B cell (primary cell): ENCODE data around the gene RMC1. TPM values are rescaled to one million over a fixed set of nuclear protein-coding genes. Genes with fewer than 3 reads are reported as not detected.

Experiments
- ATAC-seq: fragments of 200-7000 bp; cut with Tn5 transposase; one replicate; pipeline ENCODE4 v1.10.0; 2021; ENCODE audit warnings: low read depth, mild to moderate bottlenecking, moderate number of reproducible peaks, moderate library complexity
- CTCF ChIA-PET: fragments of 350-600 bp; sonication (Branson Sonifier 250); formaldehyde crosslinking; loops from one replicate; lab custom pipeline; 2021; ENCODE audit warnings: antibody characterized with exemption, inconsistent platforms; lab: Charles Lee
- POLR2A ChIA-PET: fragments of 350-600 bp; sonication (Branson Sonifier 250); formaldehyde crosslinking; loops from one replicate; lab custom pipeline; 2021; ENCODE audit warnings: antibody characterized with exemption; lab: Charles Lee
- DNase-seq: peaks from one replicate; pipeline ENCODE4 v3.0.0; 2013
- H2AFZ ChIP-seq: 2 replicates; pipeline ENCODE4 v1.6.1; 2012; ENCODE audit warnings: mild to moderate bottlenecking, low read depth, low read length; ENCODE audit not compliant: insufficient read depth, poor library complexity, severe bottlenecking
- H3K27ac ChIP-seq, 2 donors: 1 replicate in 1 of 2; 2 replicates in 1 of 2; pipeline ENCODE4 v1.5.1; 2012 to 2013; ENCODE audit warnings: low read length in 2 of 2, mild to moderate bottlenecking in 2 of 2, moderate library complexity in 1 of 2
- H3K27me3 ChIP-seq, 4 experiments: fragments of 200-600 bp in 1 of 4; sonication (generic) in 1 of 4; replicated peaks in 1 of 4; 1 replicate in 2 of 4; 2 replicates in 2 of 4; pipeline versions ENCODE4 v1.6.1 to v1.7.0; 2013 to 2016; ENCODE audit warnings: low read length in 3 of 4, mild to moderate bottlenecking in 2 of 4, mixed read lengths in 1 of 4, moderate library complexity in 1 of 4; ENCODE audit not compliant: insufficient read depth in 4 of 4, control insufficient read depth in 3 of 4; ENCODE audit errors: control extremely low read depth in 1 of 4
- H3K36me3 ChIP-seq, 2 experiments: replicated peaks in 1 of 2; 1 replicate in 1 of 2; 2 replicates in 1 of 2; pipeline versions ENCODE4 v1.6.1 to v1.7.1; 2013; ENCODE audit warnings: low read length in 1 of 2; ENCODE audit not compliant: insufficient read depth in 2 of 2, control insufficient read depth in 1 of 2; ENCODE audit errors: control extremely low read depth in 1 of 2, extremely low read depth in 1 of 2
- H3K4me1 ChIP-seq, 2 donors: fragments of 200-600 bp in 1 of 2; sonication (generic) in 1 of 2; 1 replicate in 1 of 2; 2 replicates in 1 of 2; pipeline versions ENCODE4 v1.5.1 to v1.6.1; 2013 to 2017; ENCODE audit warnings: low read length in 2 of 2; ENCODE audit not compliant: control insufficient read depth in 2 of 2, insufficient read depth in 2 of 2
- H3K4me2 ChIP-seq: replicated peaks from 2 replicates; pipeline ENCODE3; 2012; ENCODE audit warnings: mild to moderate bottlenecking, low read depth, low read length; ENCODE audit not compliant: poor library complexity, severe bottlenecking
- H3K4me3 ChIP-seq, 5 experiments: fragments of 200-600 bp in 1 of 5; sonication (generic) in 1 of 5; 1 replicate in 3 of 5; 2 replicates in 2 of 5; pipeline versions ENCODE4 v1.5.1 to v1.7.0; 2011 to 2016; ENCODE audit warnings: low read length in 4 of 5, mild to moderate bottlenecking in 4 of 5, low read depth in 2 of 5, control low read depth in 1 of 5, moderate library complexity in 1 of 5; ENCODE audit not compliant: insufficient read depth in 1 of 5; ENCODE audit errors: control extremely low read depth in 1 of 5, extremely low read depth in 1 of 5
- H3K79me2 ChIP-seq: fragments of 200-600 bp; sonication (generic); one replicate; pipeline ENCODE4 v1.6.0; 2016; ENCODE audit warnings: low read length; ENCODE audit not compliant: control insufficient read depth, insufficient read depth
- H3K9ac ChIP-seq: fragments of 200-600 bp; sonication (generic); 2 replicates; pipeline ENCODE4 v1.6.1; 2017; ENCODE audit warnings: mild to moderate bottlenecking, low read length, moderate library complexity
- H3K9me3 ChIP-seq, 3 donors: one replicate each; pipeline versions ENCODE4 v1.6.1 to v1.7.1; 2013; ENCODE audit warnings: low read length in 2 of 3; ENCODE audit not compliant: control insufficient read depth in 2 of 3, insufficient read depth in 1 of 3; ENCODE audit errors: control extremely low read depth in 1 of 3
- H4K20me1 ChIP-seq: 2 replicates; pipeline ENCODE4 v1.6.0; 2012; ENCODE audit warnings: mild to moderate bottlenecking, low read length; ENCODE audit not compliant: insufficient read depth, control insufficient read depth, poor library complexity, severe bottlenecking
- H3K27ac Mint-ChIP-seq: one replicate; pipeline ENCODE4 v1.8.0; 2021; ENCODE audit warnings: mixed read lengths
- H3K27me3 Mint-ChIP-seq: one replicate; pipeline ENCODE4 v1.8.0; 2021; ENCODE audit warnings: mixed read lengths
- H3K4me1 Mint-ChIP-seq: one replicate; pipeline ENCODE4 v1.8.0; 2021; ENCODE audit warnings: mixed read lengths
- H3K4me3 Mint-ChIP-seq: one replicate; pipeline ENCODE4 v1.8.0; 2021; ENCODE audit warnings: mixed read lengths
- H3K9me3 Mint-ChIP-seq: one replicate; pipeline ENCODE4 v1.8.0; 2022; ENCODE audit warnings: mixed read lengths; ENCODE audit not compliant: insufficient read depth
- CTCF ChIP-seq: fragments of 200-600 bp; IDR thresholded peaks from one replicate; pipeline ENCODE4 v1.8.0; 2022; ENCODE audit warnings: antibody characterized with exemption, mild to moderate bottlenecking
- EZH2 ChIP-seq: IDR thresholded peaks from 2 replicates; pipeline ENCODE4 v1.6.1; 2012; ENCODE audit warnings: borderline replicate concordance, low read depth, mild to moderate bottlenecking, moderate library complexity, low read length; ENCODE audit not compliant: insufficient read depth, poor library complexity, severe bottlenecking
- WGBS: methylation state at CpG from one replicate; pipeline ENCODE4 v1.1.5; 2013; ENCODE audit warnings: missing lambda C conversion rate; ENCODE audit not compliant: insufficient coverage; 5-methylcytosine and 5-hydroxymethylcytosine counted together
- intact Hi-C: fragments of 100-400 bp; cut with micrococcal nuclease; formaldehyde crosslinking; loops from one replicate; pipeline ENCODE4 v1.10.0; 2022
- polyA plus RNA-seq: library from polyadenylated mRNA; depleted of rRNA; stranded (reverse); fragments of >200 nt; gene quantifications from 2 replicates; pipeline ENCODE4 v1.2.3, GENCODE V29; 2012
- total RNA-seq, 2 donors: library from RNA; stranded (reverse); fragments of 120-200 nt in 1 of 2; gene quantifications; 1 replicate in 1 of 2; 2 replicates in 1 of 2; pipeline versions ENCODE4 v1.2.3 to v1.2.4, GENCODE V29; 2013 to 2022

The RMC1 gene
- total and polyA plus RNA-seq, 2 donors (not counting 1 experiment from before 2014, with no cell fraction given), result 77.3 to 137 TPM

DNA sequence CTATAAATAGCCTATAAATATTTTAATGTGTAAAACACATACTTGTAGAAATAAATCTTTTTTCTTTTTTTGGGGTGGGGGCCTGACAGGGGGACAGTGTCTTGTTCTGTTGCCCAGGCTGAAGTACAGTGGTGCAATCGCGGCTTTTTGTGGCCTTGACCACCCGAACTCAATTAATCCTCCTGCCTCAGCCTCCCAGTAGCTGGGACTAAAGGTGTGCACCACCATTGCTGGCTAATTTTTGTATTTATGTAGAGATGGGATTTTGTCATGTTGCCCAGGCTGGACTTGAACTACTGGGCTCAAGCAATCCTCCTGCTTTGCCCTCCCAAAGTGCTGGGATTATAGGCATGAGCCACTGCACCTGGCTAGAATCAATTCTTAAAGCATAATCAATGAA lies 45.4 kb downstream of the RMC1 start:
- TF ChIP-seq EZH2 (no peak), CTCF (no peak)
- H3K36me3 ChIP-seq, result peaks cover 5 to 66% of the 10 kb centered on the region in 2 experiments
- intact Hi-C loops, result no loop called here
- no peaks in the 10 kb centered on the region for H3K79me2 ChIP-seq
- DNase-seq, result no peak
- ChIA-PET CTCF (no interaction called here), POLR2A (no interaction called here)
- Mint-ChIP-seq H3K4me1 (no peaks in the 10 kb centered on the region), H3K27ac (no peak overlapping the region), H3K4me3 (no peak overlapping the region), H3K27me3 (no peaks in the 10 kb centered on the region), H3K9me3 (no peaks in the 10 kb centered on the region)
- H3K4me3 ChIP-seq, result no peak overlapping the region
- no peaks in the 10 kb centered on the region for H3K4me1 ChIP-seq
- H3K4me2 ChIP-seq, result no peak overlapping the region
- H4K20me1 ChIP-seq, result no peaks in the 10 kb centered on the region
- H3K27me3 ChIP-seq, result no peaks in the 10 kb centered on the region
- no peak overlapping the region for H2AFZ ChIP-seq
- no CpG with 5 or more reads among the region's 3 CpGs for WGBS
- no peak overlapping the region for H3K9ac ChIP-seq
- no peak for ATAC-seq
- no peaks in the 10 kb centered on the region for H3K9me3 ChIP-seq
- H3K27ac ChIP-seq, result no peak overlapping the region

GRCh38 chr18:23550898-23551297 lies 47.6 kb downstream of the RMC1 start:
- CTCF ChIA-PET, result interaction anchor here (1.5 kb wide), 1 partner anchor 36 kb away, joined by 3 read pairs; no protein-coding TSS in a partner anchor
- Histone ChIP-seq H3K4me1 (no peaks in the 10 kb centered on the region), H3K27ac (no peak overlapping the region), H3K79me2 (no peaks in the 10 kb centered on the region), H3K9ac (no peak overlapping the region), H2AFZ (no peak overlapping the region), H3K36me3 (peaks cover 6 to 73% of the 10 kb centered on the region in 2 experiments), H4K20me1 (no peaks in the 10 kb centered on the region), H3K4me3 (no peak overlapping the region), H3K4me2 (no peak overlapping the region), H3K9me3 (no peaks in the 10 kb centered on the region), H3K27me3 (no peaks in the 10 kb centered on the region)
- no peaks in the 10 kb centered on the region for H3K9me3 Mint-ChIP-seq
- POLR2A ChIA-PET, result no interaction called here
- intact Hi-C loops, result no loop called here
- no peaks in the 10 kb centered on the region for H3K27me3 Mint-ChIP-seq
- H3K4me3 Mint-ChIP-seq, result no peak overlapping the region
- TF ChIP-seq EZH2 (no peak), CTCF (no peak)
- H3K4me1 Mint-ChIP-seq, result no peaks in the 10 kb centered on the region
- no peak for ATAC-seq
- DNase-seq, result no peak
- H3K27ac Mint-ChIP-seq, result no peak overlapping the region
